A549 (cell line): ENCODE data around the gene TMEM38B. TPM values are rescaled to one million over a fixed set of nuclear protein-coding genes. Genes with fewer than 3 reads are reported as not detected.

Experiments used
- ATAC-seq, 2 experiments: fragments of 200-7000 bp in 1 of 2; fragments of >200 bp in 1 of 2; cut with Nextera tagmentation in 1 of 2; cut with Tn5 transposase in 1 of 2; 3 replicates each; pipeline versions ENCODE4 v1.8.0 to v1.9.1; 2018 to 2020; ENCODE audit warnings: mild to moderate bottlenecking in 1 of 2, moderate library complexity in 1 of 2
- CTCF ChIA-PET: fragments of 300-600 bp; sonication (Branson Sonifier 250); formaldehyde crosslinking; extraction: SDS; loops from one replicate; lab custom pipeline; 2021; ENCODE audit warnings: antibody characterized with exemption, inconsistent platforms; lab: Yijun Ruan, JAX
- POLR2A ChIA-PET: fragments of 350-600 bp; formaldehyde crosslinking; extraction: SDS; loops from one replicate; lab custom pipeline; 2021; ENCODE audit warnings: antibody characterized with exemption, inconsistent platforms; lab: Yijun Ruan, JAX
- DNase-seq, 2 experiments: peaks; one replicate each; pipeline versions ENCODE4 v3.0.0 to v3.0.0-alpha.2; 2011 to 2016; ENCODE audit warnings: low read depth in 1 of 2, low spot score in 1 of 2
- FAIRE-seq: peaks from 2 replicates; lab custom pipeline; 2011; peaks lifted over from hg19 to GRCh38; lab: Jason Lieb, UNC
- H3K27ac ChIP-seq, 2 experiments: fragments of >200 bp; sonication (Bioruptor Twin); formaldehyde crosslinking; 3 replicates each; pipeline ENCODE4 v1.5.1; 2016 to 2017
- H3K4me1 ChIP-seq: fragments of >200 bp; sonication (Bioruptor Twin); formaldehyde crosslinking; 3 replicates; pipeline ENCODE4 v1.6.1; 2016
- H3K4me2 ChIP-seq: fragments of >200 bp; sonication (Bioruptor Twin); formaldehyde crosslinking; 3 replicates; pipeline ENCODE4 v1.6.1; 2016
- H3K4me3 ChIP-seq: fragments of >200 bp; sonication (Bioruptor Twin); formaldehyde crosslinking; 3 replicates; pipeline ENCODE4 v1.5.1; 2016
- H3K9me3 ChIP-seq: fragments of >200 bp; sonication (Bioruptor Twin); formaldehyde crosslinking; 3 replicates; pipeline ENCODE4 v1.6.1; 2016
- BHLHE40 ChIP-seq: IDR thresholded peaks from 2 replicates; pipeline ENCODE4 v1.6.1; 2012; ENCODE audit warnings: low read depth, low read length, inconsistent platforms
- CBX2 ChIP-seq: fragments of 200-600 bp; sonication (generic); IDR thresholded peaks from 2 replicates; pipeline ENCODE4 v1.6.1; 2016; ENCODE audit warnings: low read depth, mild to moderate bottlenecking, borderline replicate concordance
- CBX8 ChIP-seq: fragments of 200-600 bp; sonication (generic); IDR thresholded peaks from 2 replicates; pipeline ENCODE4 v1.6.1; 2016
- CHD4 ChIP-seq: fragments of 200-600 bp; sonication (generic); IDR thresholded peaks from 2 replicates; pipeline ENCODE4 v1.6.1; 2016; ENCODE audit warnings: antibody characterized with exemption, mild to moderate bottlenecking, borderline replicate concordance
- EHF ChIP-seq: fragments of 250-450 bp; sonication (Bioruptor Pico); IDR thresholded peaks from 2 replicates; pipeline ENCODE4 v1.5.0; 2020; ENCODE audit warnings: mild to moderate bottlenecking
- EP300 ChIP-seq, 2 experiments: fragments of >200 bp; sonication (Bioruptor Twin); formaldehyde crosslinking; IDR thresholded peaks; 2 replicates in 1 of 2; 3 replicates in 1 of 2; pipeline ENCODE4 v1.6.1; 2016 to 2017
- FOSB ChIP-seq: fragments of 250-450 bp; sonication (Bioruptor Pico); IDR thresholded peaks from 2 replicates; pipeline ENCODE4 v1.5.0; 2020; ENCODE audit warnings: mild to moderate bottlenecking, moderate library complexity
- HES2 ChIP-seq: fragments of >200 bp; sonication (Bioruptor Twin); formaldehyde crosslinking; IDR thresholded peaks from 2 replicates; pipeline ENCODE4 v1.6.1; 2016
- HMGXB4 ChIP-seq: fragments of 250-450 bp; sonication (Bioruptor Pico); IDR thresholded peaks from 2 replicates; pipeline ENCODE4 v1.5.0; 2021; ENCODE audit warnings: mild to moderate bottlenecking, moderate library complexity, borderline replicate concordance
- JUN ChIP-seq, 2 experiments: fragments of >200 bp; sonication (Bioruptor Twin); formaldehyde crosslinking; IDR thresholded peaks; 2 replicates in 1 of 2; 3 replicates in 1 of 2; pipeline ENCODE4 v1.6.1; 2016 to 2017
- MAFK ChIP-seq: fragments of 450-650 bp; IDR thresholded peaks from 2 replicates; pipeline ENCODE4 v1.6.1; 2014; ENCODE audit not compliant: partially characterized antibody
- MYC ChIP-seq: IDR thresholded peaks from 2 replicates; pipeline ENCODE4 v1.6.1; 2012; ENCODE audit warnings: mild to moderate bottlenecking, inconsistent platforms, low read length, improper control_type of control experiment, borderline replicate concordance
- PBX3 ChIP-seq: IDR thresholded peaks from 2 replicates; pipeline ENCODE4 v1.6.1; 2012
- POLR2A ChIP-seq: IDR thresholded peaks from 2 replicates; pipeline ENCODE4 v1.6.1; 2012; ENCODE audit warnings: mild to moderate bottlenecking, low read length
- RAD21 ChIP-seq, 2 experiments: fragments of >200 bp in 1 of 2; sonication (Bioruptor Twin) in 1 of 2; formaldehyde crosslinking in 1 of 2; IDR thresholded peaks in 1 of 2; conservative IDR thresholded peaks in 1 of 2; 2 replicates in 1 of 2; 3 replicates in 1 of 2; pipeline ENCODE4 v1.6.1; 2012 to 2018; ENCODE audit warnings: inconsistent platforms in 1 of 2
- RCOR1 ChIP-seq: fragments of 150-350 bp; IDR thresholded peaks from 2 replicates; pipeline ENCODE4 v1.6.1; 2014; ENCODE audit warnings: antibody characterized with exemption, low read length, low read depth
- TFCP2L1 ChIP-seq: fragments of 250-450 bp; sonication (Bioruptor Pico); IDR thresholded peaks from 2 replicates; pipeline ENCODE4 v1.5.0; 2021; ENCODE audit warnings: mild to moderate bottlenecking
- USF2 ChIP-seq: fragments of 450-650 bp; IDR thresholded peaks from 2 replicates; pipeline ENCODE4 v1.6.1; 2014; ENCODE audit warnings: antibody characterized with exemption
- ZFP36 ChIP-seq: fragments of 450-650 bp; IDR thresholded peaks from 2 replicates; pipeline ENCODE4 v1.6.1; 2014; ENCODE audit warnings: borderline replicate concordance; ENCODE audit not compliant: partially characterized antibody
- WGBS: methylation state at CpG from one replicate; pipeline ENCODE4 v1.1.6; 2017; ENCODE audit errors: missing lambda C conversion rate; 5-methylcytosine and 5-hydroxymethylcytosine counted together
- polyA plus RNA-seq, 4 experiments: library from polyadenylated mRNA; depleted of rRNA in 3 of 4; stranded (reverse); fragments of >200 nt; fragmentation: RNase III in 1 of 4; extraction: RNeasy Plus Mini Kit Qiagen cat#74134 plus additional on column Dnase treatment in 1 of 4; gene quantifications; 2 replicates in 3 of 4; 3 replicates in 1 of 4; pipeline ENCODE4 v1.2.3, GENCODE V29; 2011 to 2017
- TF ChIP-seq, protein P1 (sequence below): fragments of >200 bp; sonication (Bioruptor Twin); formaldehyde crosslinking; IDR thresholded peaks from 3 replicates; pipeline ENCODE4 v1.5.1; 2016

The TMEM38B gene
- polyA plus RNA-seq, 2 of the 4 experiments (the other 2 are of a cell fraction) = 14.7 to 23.3 TPM

DNA sequence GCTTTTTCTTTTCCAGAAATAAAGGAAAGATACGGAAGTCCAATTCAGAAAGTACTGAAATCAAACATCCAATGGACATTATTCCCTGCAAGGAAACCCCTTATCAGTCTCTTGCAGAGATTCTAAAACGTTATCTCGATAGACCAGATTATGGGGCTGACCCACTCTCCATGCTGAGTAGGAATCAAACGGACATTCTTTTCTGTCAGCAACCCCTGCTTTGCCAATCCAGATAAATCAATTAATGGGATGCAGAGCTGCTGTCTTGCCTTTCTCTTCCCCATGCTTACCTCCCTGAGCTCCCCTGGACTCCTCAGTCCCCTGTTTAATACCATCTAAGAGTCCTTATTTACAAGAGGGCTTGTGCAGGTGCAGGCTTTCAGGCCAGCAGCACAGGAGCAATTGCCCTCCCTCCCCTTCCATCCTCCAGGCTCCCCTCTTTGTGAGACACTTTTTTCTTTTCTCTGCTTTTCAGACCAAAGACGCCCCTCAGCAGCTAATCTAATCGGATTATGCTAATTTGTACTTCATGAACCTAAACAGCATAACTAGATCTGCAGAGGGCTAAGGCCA lies 17.9 kb upstream of the TMEM38B start (continued):
- TF ChIP-seq ZFP36 (no peak), CBX8 (no peak)

DNA sequence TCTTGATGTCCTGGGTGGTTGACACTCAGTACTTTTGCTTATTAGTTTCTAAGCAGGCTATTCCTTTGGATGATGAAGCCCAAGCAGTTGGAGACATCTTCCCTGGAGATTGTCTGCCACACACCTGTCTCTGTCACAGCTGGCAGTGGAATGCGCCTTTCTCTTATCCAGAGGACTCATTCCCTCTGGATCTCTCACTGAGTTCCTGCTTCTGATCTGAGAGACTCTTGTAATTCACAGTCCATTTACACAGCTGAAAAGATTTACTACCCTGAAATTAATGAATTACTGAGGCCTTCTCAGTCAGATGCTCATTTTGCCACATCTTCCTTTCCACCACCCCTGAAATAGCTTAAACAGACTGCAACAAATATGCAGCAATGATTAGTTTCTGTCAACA lies 16.2 kb upstream of the TMEM38B start:
- H3K4me3 ChIP-seq = no peak overlapping the region
- FAIRE-seq (no peak), DNase-seq (no peak), ATAC-seq (no peak)
- H3K4me1 ChIP-seq = peaks cover 6% of the 10 kb centered on the region; the same call in 1 of the 3 replicates
- ChIA-PET CTCF (interaction anchor here (2.1 kb wide), 1 partner anchor 13 kb away, joined by 9 read pairs; no protein-coding TSS in a partner anchor), POLR2A (no interaction called here)
- no peaks in the 10 kb centered on the region for H3K9me3 ChIP-seq
- H3K4me2 ChIP-seq = no peak overlapping the region
- TF ChIP-seq USF2 (no peak), HMGXB4 (no peak)
- no peak overlapping the region for H3K27ac ChIP-seq
- 94% methylated on average over 1 of the region's 1 CpG for WGBS

DNA sequence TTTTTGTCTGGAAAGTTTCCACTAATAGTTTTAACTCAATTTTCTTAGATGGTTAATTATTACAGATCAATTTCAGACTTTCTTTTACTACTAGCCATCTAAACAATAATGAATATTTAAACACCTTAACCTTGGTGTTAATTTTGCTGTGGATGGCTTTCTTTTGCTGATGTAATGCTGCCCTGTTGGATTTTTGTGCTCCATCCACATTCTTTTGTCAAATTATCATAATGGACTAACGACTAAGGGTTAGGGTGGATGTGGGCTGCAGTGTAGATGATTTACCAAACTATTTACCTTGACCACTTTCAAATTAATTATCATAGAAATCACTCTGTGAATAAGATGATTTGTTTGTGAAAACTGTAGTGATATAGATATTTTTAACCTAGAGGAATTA lies 15.6 kb upstream of the TMEM38B start:
- 33% methylated on average over 1 of the region's 1 CpG for WGBS
- POLR2A ChIA-PET = no interaction called here
- TF ChIP-seq TFCP2L1 (no peak), CBX8 (no peak), HES2 (no peak), RAD21 (conservative IDR thresholded peaks at IDR 0.05 in 1 of 2, IDR thresholded peaks at IDR 0.05 in 1 of 2) (no peak), EP300 (IDR thresholded peaks at IDR 0.05) (no peak), JUN (IDR thresholded peaks at IDR 0.05) (no peak), EHF (CRISPR knock-in tag) (no peak), FOSB (no peak), CHD4 (no peak), BHLHE40 (no peak), CBX2 (no peak), PBX3 (no peak), MYC (no peak), POLR2A (no peak), RCOR1 (no peak), MAFK (no peak)
- TF ChIP-seq, protein P1, sequence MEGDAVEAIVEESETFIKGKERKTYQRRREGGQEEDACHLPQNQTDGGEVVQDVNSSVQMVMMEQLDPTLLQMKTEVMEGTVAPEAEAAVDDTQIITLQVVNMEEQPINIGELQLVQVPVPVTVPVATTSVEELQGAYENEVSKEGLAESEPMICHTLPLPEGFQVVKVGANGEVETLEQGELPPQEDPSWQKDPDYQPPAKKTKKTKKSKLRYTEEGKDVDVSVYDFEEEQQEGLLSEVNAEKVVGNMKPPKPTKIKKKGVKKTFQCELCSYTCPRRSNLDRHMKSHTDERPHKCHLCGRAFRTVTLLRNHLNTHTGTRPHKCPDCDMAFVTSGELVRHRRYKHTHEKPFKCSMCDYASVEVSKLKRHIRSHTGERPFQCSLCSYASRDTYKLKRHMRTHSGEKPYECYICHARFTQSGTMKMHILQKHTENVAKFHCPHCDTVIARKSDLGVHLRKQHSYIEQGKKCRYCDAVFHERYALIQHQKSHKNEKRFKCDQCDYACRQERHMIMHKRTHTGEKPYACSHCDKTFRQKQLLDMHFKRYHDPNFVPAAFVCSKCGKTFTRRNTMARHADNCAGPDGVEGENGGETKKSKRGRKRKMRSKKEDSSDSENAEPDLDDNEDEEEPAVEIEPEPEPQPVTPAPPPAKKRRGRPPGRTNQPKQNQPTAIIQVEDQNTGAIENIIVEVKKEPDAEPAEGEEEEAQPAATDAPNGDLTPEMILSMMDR = no peak
- TF ChIP-seq, all 56 proteins: peak for 0

More for the DNA sequence above, 15.6 kb upstream of the TMEM38B start:
- H3K4me3 ChIP-seq = no peak overlapping the region
- H3K27ac ChIP-seq = no peak overlapping the region
- no peak overlapping the region for H3K4me2 ChIP-seq
- no peak for FAIRE-seq
- H3K4me1 ChIP-seq = peaks cover 6% of the 10 kb centered on the region; the same call in 1 of the 3 replicates
- CTCF ChIA-PET = interaction anchor here (2.1 kb wide), 1 partner anchor 12 kb away, joined by 9 read pairs; no protein-coding TSS in a partner anchor
- DNase-seq = no peak
- no peak for ATAC-seq
- H3K9me3 ChIP-seq = no peaks in the 10 kb centered on the region
